GM21423 (cell line): Measurements from ENCODE around the gene LINGO3.

ENCODE experiments used
- ATAC-seq: cut with Tn5 transposase; IDR thresholded peaks from one replicate; pipeline ENCODE4 v1.9.1; 2021; ENCODE audit warnings: mild to moderate bottlenecking, moderate library complexity; ENCODE audit not compliant: unreplicated experiment

The LINGO3 gene

DNA sequence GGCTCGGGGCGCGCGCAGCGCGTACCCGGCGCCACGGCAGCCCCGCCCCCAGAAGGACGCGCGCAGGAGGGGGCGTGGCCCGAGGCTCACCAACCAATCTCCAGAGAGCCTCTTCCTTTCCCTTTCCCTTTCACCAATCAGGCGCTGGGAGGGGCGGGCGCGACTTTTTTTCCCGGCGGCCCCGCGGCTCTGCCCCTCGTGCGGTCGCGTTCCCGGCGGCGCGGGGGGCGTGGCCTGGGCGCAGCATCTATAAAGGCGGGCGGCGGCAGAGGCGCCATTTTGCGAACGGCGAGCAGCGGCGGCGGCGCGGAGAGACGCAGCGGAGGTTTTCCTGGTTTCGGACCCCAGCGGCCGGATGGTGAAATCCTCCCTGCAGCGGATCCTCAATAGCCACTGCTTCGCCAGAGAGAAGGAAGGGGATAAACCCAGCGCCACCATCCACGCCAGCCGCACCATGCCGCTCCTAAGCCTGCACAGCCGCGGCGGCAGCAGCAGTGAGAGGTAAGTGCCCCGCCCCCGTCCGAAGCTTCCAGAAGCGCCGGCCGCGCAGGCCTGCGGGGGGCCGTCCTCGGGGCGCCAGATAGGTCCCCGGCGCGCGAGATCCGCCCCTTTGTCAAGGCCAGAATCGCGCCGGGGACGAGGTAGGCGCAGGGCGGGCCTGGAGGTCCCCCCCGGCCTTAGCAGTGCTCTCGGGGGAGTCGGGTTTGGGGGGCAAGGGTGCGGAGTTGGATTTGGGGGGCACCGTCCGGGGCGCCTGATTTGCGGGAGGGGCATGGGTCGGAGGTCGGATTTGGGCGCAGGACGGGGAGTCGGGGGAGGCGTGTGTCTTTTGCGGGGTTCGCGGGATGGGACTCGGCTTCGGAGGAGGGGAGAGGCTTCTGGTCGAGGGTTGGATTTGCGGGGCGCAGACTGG lies 38.5 kb downstream of the LINGO3 start:
- ATAC-seq: peak; percentile 59

DNA sequence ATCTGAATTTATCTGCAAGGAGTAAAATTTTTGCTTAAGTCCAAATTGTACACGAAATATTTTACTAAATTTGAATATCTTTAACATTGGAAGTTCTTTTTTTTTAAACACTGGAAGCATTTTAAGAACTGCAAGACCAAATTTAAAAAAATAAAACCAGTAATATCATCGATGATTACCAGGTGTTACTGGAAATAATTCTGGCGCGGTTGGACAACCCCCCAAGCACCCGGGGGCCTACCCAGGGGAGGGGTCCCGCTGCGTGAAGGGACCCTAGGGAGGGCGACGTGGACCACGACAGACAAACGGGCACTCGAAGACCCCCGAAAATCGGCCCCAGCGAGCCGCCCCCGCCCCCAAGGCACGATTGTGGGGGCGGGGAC lies 39.1 kb downstream of the LINGO3 start:
- ATAC-seq: no peak

DNA sequence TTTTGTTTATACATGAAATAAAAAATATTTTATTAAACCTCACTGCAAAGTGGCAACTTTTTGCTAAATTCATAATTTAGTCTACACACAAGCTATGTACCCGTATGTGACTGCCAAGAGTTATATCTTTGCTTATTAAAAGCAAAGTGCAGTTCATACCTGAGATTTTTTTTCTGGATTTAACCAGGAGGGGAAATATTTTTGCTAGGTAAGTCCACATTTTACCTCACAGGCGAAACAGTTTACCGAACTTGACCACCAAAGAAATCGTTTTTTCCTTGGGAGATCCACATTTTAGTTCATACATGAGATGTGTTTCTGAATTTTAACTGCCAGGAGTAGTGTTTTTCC lies 39.5 kb downstream of the LINGO3 start:
- no peak for ATAC-seq

GRCh38 chr19:2266183-2266993 lies 41.6 kb downstream of the LINGO3 start:
- peak; percentile 26 for ATAC-seq

GRCh38 chr19:2261438-2262172 lies 46.3 kb downstream of the LINGO3 start:
- ATAC-seq: no peak

DNA sequence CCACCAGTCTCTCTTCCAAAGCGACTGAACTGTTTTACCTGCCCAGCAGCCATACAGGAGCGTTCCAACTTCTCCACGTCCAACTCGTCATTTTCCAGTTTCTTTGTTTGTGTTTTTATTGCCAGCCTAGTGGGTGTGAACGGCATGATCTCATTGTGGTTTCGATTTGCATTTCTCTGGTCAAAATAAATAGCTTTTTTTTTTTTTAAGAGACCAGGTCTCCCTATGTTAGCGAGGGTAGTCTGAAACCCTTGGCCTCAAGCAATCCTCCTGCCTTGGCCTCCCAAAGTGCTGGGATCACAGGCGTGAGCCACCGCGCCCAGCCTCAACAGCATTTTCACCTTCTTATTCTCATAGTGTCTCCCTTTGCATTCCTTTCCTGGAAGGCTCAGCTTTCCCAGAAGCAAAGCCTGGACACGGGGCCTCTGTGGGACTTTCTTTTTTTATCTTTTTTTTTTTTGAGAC lies 47.6 kb downstream of the LINGO3 start:
- ATAC-seq: no peak

GRCh38 chr19:2259336-2259735 lies 48.6 kb downstream of the LINGO3 start:
- no peak for ATAC-seq
